HL-60 (cell line): ENCODE data around the gene PTCRA.

Source experiments
- CTCF ChIP-seq: IDR thresholded peaks from one replicate; pipeline ENCODE4 v1.5.1; 2011; ENCODE audit warnings: low read length, control low read depth, inconsistent platforms; ENCODE audit not compliant: insufficient read depth
- POLR2AphosphoS5 ChIP-seq: IDR thresholded peaks from 2 replicates; pipeline ENCODE4 v1.6.1; 2012; ENCODE audit warnings: low read depth

- no peak for TF ChIP-seq CTCF
- TF ChIP-seq POLR2AphosphoS5, result no peak
Observed at GRCh38 chr6:42971746-42972327, 56.0 kb downstream of the PTCRA start.
